GM21367 (cell line): ENCODE measurements around the gene PCSK5.

Experiments used
- ATAC-seq: cut with Tn5 transposase; IDR thresholded peaks from one replicate; pipeline ENCODE4 v1.9.1; 2021; ENCODE audit not compliant: unreplicated experiment

The PCSK5 gene

GRCh38 chr9:76221423-76221822 is 330.9 kb downstream of the PCSK5 start:
- no peak for ATAC-seq

GRCh38 chr9:76223749-76224340 is 333.4 kb downstream of the PCSK5 start:
- no peak for ATAC-seq

DNA sequence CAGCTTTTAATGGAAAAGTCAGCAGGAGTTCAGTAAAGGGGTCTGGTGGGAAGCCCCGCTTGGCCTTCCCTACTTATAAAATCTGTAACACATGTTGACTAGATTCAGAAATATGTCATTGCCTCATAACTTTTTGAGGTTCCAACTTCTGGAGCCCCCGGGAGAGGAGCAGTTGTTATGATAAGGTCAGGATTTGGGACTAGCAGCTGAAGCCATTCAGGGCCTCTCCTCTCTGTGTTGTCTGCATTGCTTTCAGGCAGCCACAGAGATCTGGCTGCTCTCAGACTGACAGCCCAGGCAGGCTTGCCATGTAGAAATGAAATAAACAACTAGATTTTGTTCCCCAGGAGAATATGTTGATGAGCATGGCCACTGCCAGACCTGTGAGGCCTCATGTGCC is 336.7 kb downstream of the PCSK5 start:
- no peak for ATAC-seq

DNA sequence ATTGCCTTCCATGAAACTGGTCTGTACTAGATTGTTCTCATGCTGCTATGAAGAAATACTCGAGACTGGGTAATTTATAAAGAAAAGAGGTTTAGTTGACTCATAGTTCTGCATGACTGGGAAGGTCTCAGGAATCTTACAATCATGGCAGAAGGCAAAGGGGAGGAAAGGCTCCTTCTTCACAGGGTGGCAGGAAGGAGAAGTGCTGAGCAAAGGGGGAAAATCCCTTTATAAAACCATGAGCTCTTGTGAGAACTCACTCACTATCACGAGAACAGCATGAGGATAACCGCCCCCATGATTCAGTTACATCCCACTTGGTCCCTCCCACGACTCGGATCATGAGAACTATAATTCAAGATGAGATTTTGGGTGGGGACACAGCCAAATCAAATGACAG is 340.5 kb downstream of the PCSK5 start:
- no peak for ATAC-seq

DNA sequence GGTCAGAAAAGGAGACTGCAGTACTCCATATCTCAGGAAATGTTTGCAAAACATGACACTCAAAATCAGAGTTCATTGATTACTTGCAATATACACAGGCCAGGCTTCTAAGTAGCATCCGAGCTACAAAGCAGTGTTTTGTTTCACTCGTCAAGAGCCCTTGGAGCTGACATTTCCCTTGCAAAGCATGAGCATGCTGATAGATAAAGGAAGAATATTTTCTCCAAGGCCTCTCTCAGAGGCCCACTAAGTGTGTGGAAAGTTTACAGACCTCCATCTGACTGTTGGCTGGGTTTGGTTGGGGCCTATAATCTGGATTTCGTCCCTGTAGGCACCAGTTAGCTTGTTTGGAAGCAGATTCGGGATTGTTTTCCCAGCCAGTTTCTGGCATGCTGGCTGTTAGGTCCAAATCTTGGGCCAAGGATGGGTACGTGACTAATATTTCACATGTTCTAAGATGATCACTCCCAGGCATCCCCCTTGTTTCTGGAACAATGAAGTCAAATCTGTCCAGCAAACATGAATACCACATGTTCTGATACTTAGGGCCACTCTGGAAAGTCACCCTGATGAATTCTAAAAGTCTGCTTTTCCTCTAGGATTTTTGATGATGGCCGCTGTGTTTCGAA is 342.5 kb downstream of the PCSK5 start:
- ATAC-seq: no peak

GRCh38 chr9:76240578-76240977 is 350.1 kb downstream of the PCSK5 start:
- no peak for ATAC-seq

GRCh38 chr9:76245518-76245917 is 355.0 kb downstream of the PCSK5 start:
- no peak for ATAC-seq

- ATAC-seq: no peak
These were observed 356.2 kb downstream of the PCSK5 start for GRCh38 chr9:76246680-76247079.

- no peak for ATAC-seq
These were observed 357.0 kb downstream of the PCSK5 start for GRCh38 chr9:76247426-76247825.

GRCh38 chr9:76249309-76249708 is 358.8 kb downstream of the PCSK5 start:
- no peak for ATAC-seq

- no peak for ATAC-seq
These were observed 365.4 kb downstream of the PCSK5 start for GRCh38 chr9:76255781-76256455.

GRCh38 chr9:76257311-76257710 is 366.8 kb downstream of the PCSK5 start:
- no peak for ATAC-seq

DNA sequence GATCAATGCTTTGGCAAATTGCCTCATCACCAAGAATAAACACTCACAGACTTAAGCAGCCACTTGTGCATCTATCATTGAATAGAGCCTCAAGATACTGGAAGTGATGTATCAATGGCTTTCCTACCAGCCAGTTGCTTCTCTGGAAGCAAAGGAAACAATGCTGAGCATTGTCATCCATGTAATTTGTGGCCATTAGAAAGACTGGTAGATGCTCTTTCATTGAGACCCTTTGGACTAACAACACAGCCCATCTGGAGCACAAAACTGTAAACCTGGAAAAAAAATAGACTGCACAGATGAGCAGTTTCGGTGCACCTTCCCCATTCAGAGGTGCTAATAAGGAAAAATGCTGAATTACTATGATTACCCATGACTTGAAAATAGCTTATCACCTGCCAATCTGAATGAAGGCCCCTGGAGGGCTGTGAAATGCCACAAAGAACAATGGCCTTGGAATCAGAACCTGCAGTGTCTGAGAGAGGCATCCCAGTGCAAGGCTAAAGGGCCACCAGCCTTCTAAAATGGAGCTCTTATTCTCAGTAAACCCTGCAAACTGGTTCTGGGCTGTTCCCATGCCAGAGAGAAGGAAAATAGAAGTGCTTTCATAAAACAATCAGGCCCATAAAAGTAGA is 376.3 kb downstream of the PCSK5 start:
- ATAC-seq: no peak

GRCh38 chr9:76267284-76267652 is 376.8 kb downstream of the PCSK5 start:
- no peak for ATAC-seq

DNA sequence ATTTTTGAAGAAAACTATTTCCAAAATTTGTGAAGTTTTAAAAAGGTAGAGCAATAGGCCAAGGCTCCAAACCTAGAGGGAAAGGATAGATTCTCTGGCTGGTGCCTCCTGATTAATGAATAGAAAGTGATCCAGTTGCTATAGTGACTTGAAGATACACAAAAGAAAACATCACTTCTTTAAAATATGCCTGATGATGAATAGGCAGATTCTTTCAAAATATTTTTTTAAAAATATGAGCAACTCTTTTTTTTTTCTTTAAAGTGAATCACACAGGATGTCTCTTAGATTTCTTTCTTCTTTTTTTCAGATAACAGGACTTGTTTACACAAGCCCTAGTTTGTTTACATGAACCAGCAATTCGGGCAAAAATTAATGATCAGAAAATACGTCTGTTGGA is 379.3 kb downstream of the PCSK5 start:
- no peak for ATAC-seq

DNA sequence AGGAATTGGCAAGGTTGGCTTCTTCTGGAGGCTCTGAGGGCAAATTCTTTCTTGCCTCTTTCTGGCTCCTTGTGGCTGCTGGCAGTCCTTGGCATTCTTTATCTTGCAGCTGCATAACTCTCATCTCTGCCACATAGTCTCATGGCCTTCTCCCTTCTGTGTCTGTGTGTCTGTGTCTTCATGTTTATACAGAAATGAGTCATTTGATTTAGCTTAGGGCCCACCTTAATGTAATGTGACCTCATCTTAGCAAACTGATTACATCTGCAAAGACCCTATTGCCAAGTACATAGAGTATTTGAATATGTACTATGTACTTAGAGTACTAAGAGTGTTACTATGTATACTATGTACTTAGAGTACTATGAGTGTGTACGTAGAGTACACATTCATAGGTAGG is 381.3 kb downstream of the PCSK5 start:
- no peak for ATAC-seq

DNA sequence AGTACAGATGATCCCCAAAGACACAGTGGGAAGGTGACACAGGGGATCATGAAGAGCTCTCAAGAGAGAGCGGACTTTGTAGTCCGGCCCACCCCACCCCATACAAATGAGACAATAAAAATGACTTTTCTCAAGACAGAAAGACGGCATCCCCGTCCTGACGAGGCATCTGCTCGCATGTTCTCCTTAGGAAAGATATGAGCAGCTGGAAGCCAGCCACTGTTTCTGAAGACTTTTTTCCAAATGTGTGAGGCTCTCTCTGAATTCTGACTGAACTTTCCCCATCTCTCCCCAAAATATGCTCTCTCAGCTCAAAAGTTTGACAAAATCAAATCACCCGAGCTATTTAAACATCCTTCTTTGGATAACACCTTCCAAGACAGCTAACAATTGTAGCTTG is 398.6 kb downstream of the PCSK5 start:
- no peak for ATAC-seq

GRCh38 chr9:76289703-76290102 is 399.2 kb downstream of the PCSK5 start:
- ATAC-seq: no peak

DNA sequence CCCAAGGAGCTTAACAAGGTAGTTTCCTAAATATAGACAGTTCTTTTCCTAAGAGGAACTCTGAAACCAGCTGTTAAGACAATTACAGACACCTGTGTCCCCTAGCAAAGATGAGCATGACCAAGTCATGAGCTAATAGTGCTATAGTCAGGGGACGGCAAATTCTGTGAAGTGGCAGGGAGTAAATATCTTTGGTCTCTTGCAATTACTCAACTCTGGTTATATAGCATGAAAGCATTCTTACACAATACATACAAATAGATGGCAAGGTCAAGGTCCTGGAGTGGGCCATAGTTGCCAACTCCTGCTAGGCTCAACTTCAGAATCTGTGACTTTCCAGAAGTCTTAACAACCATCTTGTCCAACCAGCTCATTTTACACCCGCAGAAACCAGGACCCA is 400.1 kb downstream of the PCSK5 start:
- ATAC-seq: no peak

DNA sequence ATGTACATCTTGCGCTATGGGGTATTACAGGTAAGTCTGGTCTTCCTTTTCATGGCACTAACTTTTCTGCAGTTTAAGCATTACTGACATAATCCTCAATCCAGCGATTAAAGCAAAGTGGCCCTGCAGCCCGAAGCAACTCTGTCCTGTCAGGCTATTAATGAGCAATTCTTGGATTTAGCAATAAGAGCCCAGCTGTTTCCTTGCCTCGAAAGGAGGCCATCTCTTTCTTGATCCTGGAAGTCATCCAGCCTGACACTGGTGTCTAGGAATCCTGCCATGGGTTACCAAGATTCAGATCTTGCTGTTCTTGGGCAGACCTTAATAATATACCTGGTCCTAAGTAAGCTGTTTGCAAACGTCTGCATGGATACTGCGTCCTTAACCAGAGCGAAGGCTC is 401.8 kb downstream of the PCSK5 start:
- no peak for ATAC-seq

GRCh38 chr9:76292658-76293057 is 402.2 kb downstream of the PCSK5 start:
- ATAC-seq: no peak

- no peak for ATAC-seq
These were observed 403.8 kb downstream of the PCSK5 start for GRCh38 chr9:76294301-76294700.
